ENCODE results near the gene BMP4. TPM values are rescaled to one million over a fixed set of nuclear protein-coding genes. Genes with fewer than 3 reads are reported as not detected.

BMP4 gene
- total RNA-seq, 1 donor from 2014 or later: 34.2 TPM

DNA sequence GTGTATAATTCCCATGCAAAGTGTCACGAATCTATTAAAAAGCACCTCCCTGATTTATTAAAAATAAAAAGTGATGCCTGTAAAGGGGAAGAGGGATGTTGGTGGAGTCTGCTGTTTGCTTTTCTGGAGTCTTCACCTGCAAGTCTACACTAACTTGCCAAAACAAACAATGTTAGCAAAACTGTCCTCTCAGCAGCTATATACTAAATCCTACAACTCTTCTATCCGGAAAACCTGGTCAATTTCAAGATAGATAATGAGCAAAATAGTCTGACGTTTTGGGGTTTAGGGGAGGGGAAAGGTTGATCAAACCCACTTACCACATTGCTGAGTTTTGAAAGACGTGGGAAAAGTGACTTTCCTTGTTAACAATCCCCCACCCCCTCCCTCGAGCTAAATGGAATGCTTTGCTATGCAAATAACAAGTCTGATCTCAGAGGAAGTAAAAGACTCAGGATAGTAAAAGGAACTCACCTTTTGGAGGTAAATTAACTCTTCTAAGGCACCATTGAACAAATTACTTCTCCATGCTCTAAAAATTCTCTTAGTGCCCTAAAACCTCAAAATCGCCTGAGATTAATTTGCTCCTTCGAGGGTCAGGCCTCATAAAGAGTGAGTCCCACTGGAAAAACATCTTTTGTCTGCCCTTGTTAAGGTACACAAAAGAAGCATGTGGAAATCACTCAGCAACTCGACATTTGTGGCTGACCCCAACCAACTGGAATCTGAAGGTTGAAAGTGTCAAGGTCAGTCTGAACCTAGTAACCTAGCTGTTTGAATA is 13.5 kb downstream of the BMP4 start:
- Mint-ChIP-seq H3K27ac (peak overlapping the region; percentile 52), H3K36me3 (no peaks in the 10 kb centered on the region), H3K4me3 (no peak overlapping the region), H3K9me3 (no peaks in the 10 kb centered on the region), H3K27me3 (ENCODE audit: low read depth) (no peaks in the 10 kb centered on the region), H3K4me1 (peaks cover 42% of the 10 kb centered on the region)
- no peak for DNase-seq (ENCODE audit: low spot score in 2 of 2, unreplicated experiment in 2 of 2)
- TF ChIP-seq CTCF (IDR thresholded peaks at IDR 0.05; ENCODE audit: unreplicated experiment): no peak

DNA sequence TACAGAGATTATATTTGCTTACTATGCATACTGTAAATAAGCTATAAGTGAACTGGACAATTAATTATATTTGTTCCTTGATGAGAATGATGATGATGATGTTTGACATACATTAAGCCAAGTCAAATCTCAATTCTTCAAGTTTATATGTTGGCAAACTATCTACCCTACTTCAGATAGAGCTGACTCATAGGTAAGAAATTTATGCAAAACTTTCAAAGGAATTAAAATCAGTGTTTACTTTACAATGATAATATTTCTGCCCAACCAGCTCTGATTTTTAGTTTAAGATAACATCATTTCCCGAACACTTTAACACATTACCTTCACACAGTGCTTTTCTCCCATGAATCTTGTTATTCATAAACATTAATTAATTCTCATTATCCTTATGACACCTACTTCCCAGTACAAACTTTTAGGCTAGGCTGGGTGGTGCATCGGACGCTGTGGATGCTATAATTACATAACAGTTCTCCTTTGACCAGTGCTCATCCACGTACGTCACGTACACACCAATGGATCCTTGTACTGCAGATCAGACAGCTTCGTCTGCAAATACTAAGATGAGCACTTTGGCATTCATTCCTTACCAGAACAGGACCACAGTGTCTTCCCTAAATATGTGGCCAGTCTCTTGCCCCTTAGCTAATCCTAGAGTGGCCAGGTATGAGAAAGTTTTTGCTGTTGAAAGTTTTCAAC is 18.3 kb downstream of the BMP4 start:
- no peak overlapping the region for H3K27ac Mint-ChIP-seq
- peaks cover 21% of the 10 kb centered on the region for H3K4me1 Mint-ChIP-seq
- no peaks in the 10 kb centered on the region for H3K36me3 Mint-ChIP-seq
- no peak overlapping the region for H3K4me3 Mint-ChIP-seq
- no peak for DNase-seq (ENCODE audit: low spot score in 2 of 2, unreplicated experiment in 2 of 2)
- no peak for TF ChIP-seq CTCF (IDR thresholded peaks at IDR 0.05; ENCODE audit: unreplicated experiment)
- peaks cover 4% of the 10 kb centered on the region for H3K9me3 Mint-ChIP-seq
- no peaks in the 10 kb centered on the region for H3K27me3 Mint-ChIP-seq (ENCODE audit: low read depth)

DNA sequence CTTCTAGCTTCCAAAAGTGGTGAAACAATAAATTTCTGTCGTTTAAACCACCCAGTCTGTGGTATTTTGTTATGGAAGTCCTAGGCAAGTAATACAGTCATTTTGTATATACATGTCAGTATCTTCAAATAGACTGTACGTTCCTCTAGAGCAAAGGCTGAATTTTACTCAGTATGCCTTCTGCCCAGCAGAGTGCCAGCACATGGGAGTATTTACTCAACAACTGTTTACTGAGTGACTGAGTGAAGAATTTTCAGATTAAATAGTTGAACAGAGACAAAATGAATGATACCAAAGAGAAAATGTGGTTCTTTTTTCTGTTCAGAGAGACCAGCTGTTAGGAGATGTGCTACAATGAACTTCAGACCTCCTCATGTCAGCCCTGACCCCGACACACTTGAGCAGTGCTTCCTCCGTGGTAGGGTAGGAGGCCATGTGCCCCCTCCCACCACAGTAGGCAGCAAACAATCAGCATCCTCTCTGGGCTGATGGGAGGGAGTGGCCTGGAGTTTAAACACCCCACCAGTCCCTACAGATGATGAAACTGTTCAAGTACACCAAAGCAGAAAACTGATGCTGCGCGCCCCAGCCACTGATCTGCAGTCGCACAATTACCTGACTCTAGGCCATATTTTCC is 21.7 kb downstream of the BMP4 start:
- H3K36me3 Mint-ChIP-seq: no peaks in the 10 kb centered on the region
- no peak for TF ChIP-seq CTCF (IDR thresholded peaks at IDR 0.05; ENCODE audit: unreplicated experiment)

GRCh38 chr14:53932966-53933365 is 23.7 kb downstream of the BMP4 start:
- H3K4me3 Mint-ChIP-seq: no peak overlapping the region
- H3K27me3 Mint-ChIP-seq (ENCODE audit: low read depth): no peaks in the 10 kb centered on the region
- H3K4me1 Mint-ChIP-seq: peaks cover 15% of the 10 kb centered on the region
- no peak for TF ChIP-seq CTCF (IDR thresholded peaks at IDR 0.05; ENCODE audit: unreplicated experiment)
- no peaks in the 10 kb centered on the region for H3K36me3 Mint-ChIP-seq
- H3K9me3 Mint-ChIP-seq: peaks cover 4% of the 10 kb centered on the region
- no peak overlapping the region for H3K27ac Mint-ChIP-seq
- DNase-seq (ENCODE audit: low spot score in 2 of 2, unreplicated experiment in 2 of 2): no peak

More for the DNA sequence above, 21.7 kb downstream of the BMP4 start:
- Mint-ChIP-seq H3K4me1 (peaks cover 20% of the 10 kb centered on the region), H3K9me3 (peaks cover 4% of the 10 kb centered on the region), H3K27ac (no peak overlapping the region), H3K27me3 (ENCODE audit: low read depth) (no peaks in the 10 kb centered on the region), H3K4me3 (no peak overlapping the region)
- no peak for DNase-seq (ENCODE audit: low spot score in 2 of 2, unreplicated experiment in 2 of 2)

DNA sequence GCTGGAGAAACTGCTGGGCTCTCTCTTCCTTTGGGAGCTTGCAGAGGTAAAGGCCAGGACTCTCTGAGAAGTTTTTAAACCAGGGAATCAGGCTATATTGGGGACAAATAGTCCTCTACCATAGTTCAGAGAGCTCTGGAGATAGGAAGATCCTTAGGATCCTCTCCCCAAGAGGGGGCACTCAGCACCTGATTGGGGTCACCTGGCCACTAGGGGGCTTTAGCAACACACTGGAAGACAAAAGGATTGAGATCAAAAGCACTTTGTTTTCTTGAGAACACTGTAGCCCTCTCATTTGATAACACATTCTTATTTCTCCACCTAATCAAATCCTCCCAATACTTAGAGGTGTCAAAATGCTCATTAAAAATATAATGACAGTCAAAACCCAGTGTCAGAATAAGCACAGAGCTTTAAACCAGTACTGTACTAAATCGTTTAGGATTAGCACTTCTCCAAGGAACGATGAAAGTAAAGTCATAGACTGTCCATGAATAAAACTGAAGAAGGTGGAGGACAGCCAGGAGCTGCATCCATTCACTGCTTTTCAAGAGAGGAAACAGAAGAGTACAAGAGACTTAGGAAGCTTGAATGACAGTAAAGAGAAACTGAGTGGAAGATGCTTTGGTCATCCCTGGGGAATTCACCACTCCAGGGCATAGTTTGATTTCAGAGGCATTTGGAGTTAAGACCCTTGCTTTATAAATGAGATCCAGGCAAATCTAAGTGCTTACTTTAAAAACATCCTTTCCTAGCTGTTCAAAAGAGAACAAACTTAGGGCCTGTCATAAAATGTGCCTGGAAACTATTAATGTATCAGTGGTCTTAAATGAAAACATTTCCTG is 26.5 kb downstream of the BMP4 start:
- H3K36me3 Mint-ChIP-seq: no peaks in the 10 kb centered on the region
- H3K4me1 Mint-ChIP-seq: peaks cover 31% of the 10 kb centered on the region
- TF ChIP-seq CTCF (IDR thresholded peaks at IDR 0.05; ENCODE audit: unreplicated experiment): peak; percentile 47
- no peaks in the 10 kb centered on the region for H3K9me3 Mint-ChIP-seq
- H3K4me3 Mint-ChIP-seq: no peak overlapping the region
- H3K27ac Mint-ChIP-seq: peak overlapping the region; percentile 82
- DNase-seq (ENCODE audit: low spot score in 2 of 2, unreplicated experiment in 2 of 2): peak in 1 of 2 experiments; percentile 57
- H3K27me3 Mint-ChIP-seq (ENCODE audit: low read depth): no peaks in the 10 kb centered on the region
